HG02759 (cell line): ENCODE measurements around the gene MAP2K1.
"Not testable (repeated sequence)": the region's sequence is repeated elsewhere in the genome, so short reads cannot be mapped to it uniquely, and the experiment has no call there.

Experiments used
- ATAC-seq: cut with Tn5 transposase; IDR thresholded peaks from one replicate; pipeline ENCODE4 v1.9.1; 2021; ENCODE audit warnings: mild to moderate bottlenecking, moderate library complexity; ENCODE audit not compliant: unreplicated experiment

The MAP2K1 gene

DNA sequence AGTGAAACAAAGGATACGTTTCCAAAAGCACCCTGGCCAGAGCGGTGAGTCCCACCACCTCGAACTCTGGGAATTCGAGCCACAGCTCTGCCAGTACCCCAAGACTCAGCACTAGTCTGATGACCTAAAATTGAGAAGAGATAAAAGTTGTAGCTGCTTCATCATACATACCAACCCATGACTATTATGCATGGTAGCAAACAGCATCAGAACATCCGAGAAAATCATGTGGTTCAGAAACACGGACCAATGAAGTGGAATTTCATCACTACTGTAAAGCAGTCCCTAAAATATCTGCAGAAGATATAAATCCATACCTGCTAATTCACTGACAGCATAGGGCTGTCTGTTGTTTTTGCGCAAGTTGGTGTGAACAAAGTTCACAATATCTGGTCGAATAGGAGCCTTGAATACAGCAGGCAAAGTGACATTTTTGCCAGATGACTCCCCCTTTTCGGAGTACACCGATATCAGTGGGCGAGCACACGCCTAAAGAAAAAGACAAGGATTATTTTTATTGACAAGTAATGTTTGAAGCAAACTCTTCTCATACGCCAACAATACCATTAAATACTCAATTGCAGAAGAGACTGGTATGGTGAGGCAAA lies 116.4 kb downstream of the MAP2K1 start:
- not testable (repeated sequence) for ATAC-seq

DNA sequence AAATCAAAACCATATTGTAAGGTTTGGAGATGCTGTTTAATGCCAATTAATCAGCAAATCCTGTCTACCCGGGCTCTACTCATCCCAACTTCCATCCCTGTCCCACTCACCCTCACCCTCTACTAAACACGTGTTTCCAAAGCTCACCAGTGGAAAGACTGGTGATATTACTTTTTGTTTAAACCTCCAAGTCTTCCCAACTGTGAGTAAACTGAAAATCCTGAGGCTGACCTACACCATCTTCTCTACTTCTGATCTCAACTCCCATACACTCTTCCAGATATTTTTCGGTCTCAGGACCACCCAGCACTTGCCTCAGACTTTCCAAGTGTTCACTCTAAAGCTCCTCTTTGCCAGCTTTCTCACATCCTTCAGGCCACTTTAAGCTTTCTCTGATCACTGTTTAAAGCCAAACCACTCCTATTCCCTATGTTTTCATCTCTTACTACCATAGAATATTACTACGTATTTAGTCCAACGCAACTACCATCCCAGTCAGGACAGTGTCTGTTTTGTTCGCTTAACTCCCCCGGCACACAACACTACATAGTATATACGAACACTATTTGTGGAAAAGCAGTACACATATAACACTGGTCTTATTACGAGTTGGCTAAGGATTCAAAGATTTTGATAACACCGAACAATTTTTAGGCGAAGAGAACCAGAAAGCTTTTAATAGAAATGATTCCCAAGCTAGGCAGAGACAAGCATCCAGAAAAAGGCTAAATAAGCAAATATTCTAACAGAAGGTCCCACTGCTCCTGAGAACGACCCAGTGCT lies 117.3 kb downstream of the MAP2K1 start:
- ATAC-seq = no peak

DNA sequence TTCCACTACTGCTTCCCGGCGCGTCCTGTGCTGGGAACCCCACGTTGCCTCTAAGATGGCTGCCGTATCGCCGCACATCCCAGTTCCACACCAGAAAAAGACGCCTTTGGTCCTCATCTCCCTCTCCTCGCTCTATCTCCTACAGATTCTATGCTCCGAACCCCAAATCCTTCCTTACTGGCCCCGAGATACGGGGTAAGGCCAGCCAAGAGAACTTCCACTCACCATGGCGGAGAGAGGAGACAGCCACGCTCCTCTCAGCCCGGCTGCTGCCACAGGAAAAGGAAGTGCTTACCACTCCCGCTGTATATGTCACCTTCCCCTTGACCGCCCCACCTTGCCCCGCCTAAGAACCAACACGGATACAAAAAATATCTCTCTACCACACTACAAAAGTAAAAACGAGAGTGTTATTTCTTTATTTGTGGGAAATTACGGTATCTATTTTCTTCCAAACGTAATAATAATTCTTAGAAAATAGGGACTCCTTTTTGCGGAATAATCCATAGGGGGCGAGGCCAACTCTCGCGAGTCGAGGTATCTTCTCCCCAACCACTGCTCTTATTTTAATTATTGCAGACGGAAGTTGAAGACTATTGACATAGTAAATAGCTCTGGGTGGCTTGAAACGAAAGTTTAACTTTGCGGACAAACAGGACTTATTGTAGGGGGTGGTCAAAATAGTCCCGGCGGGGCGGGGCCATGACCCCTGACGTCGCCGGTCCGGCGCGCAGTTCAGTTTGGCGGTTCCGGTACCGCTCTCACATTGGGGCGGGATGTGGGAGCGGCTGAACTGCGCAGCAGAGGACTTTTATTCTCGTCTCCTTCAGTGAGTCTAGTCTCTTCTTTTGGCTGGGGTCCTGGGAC lies 118.1 kb downstream of the MAP2K1 start, which contains the start of the genes RPL4 and ZWILCH:
Gene RPL4, minus strand, starts transcription at position 293 of the 867 bp plus-strand sequence. Its CDS starts 65 bp downstream, at position 228.
Gene ZWILCH, plus strand, starts transcription at position 764 of the 867 bp plus-strand sequence. Its CDS starts 13 bp downstream, at position 777.
- ATAC-seq = peak; percentile 88

DNA sequence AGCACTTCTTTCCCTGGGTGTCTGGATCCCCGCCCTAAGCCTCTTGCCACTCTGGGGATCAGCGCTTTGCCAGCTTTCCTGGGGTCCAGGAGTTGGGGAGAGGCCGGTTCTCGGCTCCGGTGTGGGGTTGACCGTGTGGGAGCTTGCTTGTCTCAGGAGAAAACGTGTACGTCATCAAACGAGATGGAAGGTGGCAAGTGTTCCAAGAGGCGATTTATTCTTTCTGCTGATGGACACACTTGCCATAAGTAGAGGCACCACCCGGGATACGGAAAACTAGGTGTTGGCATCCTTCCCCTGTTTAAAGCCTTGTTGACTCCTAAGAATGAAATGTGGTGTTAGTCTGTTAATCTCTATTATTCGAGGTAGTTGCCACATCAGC lies 118.7 kb downstream of the MAP2K1 start:
- no peak for ATAC-seq

DNA sequence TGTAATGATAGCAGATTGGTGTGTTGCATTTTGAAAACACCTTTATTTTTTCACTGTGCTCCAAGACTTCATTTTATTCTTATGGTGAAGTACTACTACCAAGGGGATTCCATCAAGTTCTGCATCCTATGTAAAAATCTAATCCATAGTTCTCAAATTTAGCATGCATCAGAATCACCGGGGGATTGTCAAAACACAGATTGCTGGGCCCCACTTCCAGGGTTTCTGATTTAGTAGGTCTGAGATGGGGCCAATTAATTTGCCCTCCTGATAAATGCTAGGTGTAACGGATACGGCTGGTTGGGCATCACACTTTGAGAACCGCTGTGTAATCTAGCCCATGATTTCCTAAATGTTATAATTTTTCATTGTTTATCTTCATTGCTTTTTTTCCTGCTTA lies 119.1 kb downstream of the MAP2K1 start:
- no peak for ATAC-seq

DNA sequence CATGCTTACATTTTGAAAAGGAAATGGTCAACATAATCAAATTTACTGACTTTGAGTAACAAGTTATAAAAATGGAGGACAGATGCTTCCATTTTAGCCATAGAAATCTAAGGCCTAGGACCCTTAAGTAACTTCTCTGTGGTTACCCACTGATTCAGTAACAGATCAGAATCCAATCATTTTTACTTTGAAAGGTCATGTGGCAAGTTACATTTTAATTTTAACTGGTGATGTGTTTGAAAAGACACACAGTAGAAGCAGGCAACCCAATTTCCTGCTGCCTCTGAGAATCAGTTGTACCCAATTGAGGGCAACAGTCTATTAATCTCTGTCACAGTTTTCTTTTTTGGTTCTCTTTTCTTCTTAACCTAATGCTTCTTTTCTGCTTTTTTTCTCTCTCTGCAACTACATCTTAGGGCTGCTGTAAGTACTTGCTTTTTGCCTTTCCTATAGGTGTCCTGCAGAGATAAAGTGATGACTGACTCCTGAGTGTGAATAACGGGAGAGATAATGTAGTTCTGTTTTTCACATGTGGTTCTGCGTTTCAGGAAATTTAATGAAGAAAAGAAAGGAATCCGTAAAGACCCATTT lies 121.7 kb downstream of the MAP2K1 start:
- ATAC-seq = no peak

DNA sequence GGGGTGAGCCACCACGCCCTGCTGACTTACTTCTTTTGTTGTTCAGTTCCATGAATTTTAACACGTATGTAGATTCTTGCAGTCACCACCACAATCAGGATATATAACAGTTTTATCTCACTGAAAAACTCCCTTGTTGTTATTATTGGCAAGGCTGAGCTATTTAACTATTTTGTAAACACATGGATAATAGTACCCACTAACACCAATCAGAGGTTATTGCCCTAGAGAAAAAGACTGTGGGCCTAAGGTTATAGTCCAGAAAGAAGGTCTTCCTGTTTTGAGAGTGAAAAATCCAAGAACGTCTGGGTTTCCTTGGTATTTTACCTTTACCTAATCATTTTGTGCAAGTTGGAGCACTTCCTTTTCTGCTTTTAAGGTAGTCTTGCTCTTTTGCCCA lies 127.9 kb downstream of the MAP2K1 start:
- no peak for ATAC-seq

DNA sequence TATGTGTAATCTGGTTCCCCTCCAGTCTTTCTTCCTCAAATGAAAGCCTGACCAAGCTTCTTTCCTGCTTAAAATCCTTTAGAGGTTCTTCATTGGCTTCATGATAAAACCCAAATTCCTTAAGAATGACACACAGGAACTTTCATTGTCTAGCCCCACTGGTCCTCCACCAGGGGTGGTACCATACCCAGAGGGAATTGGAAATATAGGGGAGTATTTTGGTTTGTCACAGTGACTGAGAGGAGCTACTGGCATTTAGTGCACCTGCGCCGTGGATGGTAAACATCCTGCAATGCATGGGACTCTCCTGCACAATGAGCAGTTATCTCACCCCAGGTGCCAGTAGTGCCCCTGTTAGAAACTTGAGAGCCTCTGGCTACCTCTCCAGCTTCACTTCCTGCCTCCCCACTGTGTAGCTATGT lies 129.2 kb downstream of the MAP2K1 start:
- ATAC-seq = no peak

DNA sequence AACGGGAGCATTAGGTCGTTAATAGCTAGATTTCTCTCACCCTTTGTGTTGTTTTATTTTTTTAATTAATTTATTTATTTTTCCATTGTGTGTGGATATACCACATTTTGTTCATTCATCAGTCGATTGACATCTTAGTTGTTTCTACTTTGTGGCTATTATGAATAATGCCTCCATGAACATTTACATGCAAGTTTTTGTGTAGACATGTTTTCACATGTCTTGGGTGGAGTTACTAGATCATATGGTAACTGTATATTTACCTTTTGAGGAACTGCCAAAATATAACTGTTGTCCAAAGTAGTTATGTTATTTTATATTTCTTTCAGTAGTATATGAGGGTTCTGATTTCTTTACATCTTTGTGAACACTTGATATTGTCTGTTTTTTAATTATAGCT lies 137.2 kb downstream of the MAP2K1 start:
- no peak for ATAC-seq

DNA sequence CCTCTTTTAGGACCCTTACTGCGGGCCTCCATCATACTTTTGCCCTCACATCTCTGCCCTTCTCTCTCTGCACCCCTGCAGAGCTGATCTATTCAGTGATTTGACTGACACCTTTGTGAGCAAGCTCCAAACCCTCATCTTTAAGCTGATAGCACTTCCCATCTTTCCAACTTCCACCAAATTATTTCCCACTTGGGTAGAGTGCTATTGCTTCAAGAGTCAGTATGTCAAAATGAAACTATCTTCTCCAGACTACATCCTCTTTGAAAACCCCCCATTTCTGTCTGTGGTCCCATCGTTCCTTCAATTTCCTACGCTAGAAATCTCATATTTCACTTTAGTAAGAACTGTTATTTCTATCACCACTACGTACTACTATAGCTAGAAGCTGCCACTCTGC lies 138.1 kb downstream of the MAP2K1 start:
- no peak for ATAC-seq

DNA sequence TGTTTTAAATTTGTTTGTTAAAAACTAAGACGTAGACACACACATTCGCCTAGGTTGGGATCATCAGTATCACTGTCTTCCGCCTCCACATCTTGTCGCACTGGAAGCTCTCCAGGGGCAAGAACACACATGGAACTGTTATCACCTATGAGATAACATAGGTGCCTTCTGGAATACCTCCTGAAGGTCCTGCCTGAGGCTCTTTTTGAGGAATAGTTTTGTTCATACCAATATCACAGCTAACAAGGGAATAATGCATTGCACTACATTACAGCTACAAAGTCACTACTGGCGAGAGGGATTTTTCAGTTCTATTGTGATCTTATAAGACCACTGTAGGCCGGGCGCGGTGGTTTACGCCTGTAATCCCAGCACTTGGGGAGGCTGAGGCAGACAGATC lies 148.3 kb downstream of the MAP2K1 start:
- ATAC-seq = no peak
